Activated CD4-positive, alpha-beta T cell treated with anti-CD3 and anti-CD28 coated beads for 24 hours (primary cell): Measurements from ENCODE around the gene ARHGEF28.

Source experiments
- DNase-seq, 2 donors: peaks; one replicate each; pipeline ENCODE4 v3.0.0-alpha.2; 2020; ENCODE audit warnings: low read depth in 2 of 2

The ARHGEF28 gene

GRCh38 chr5:73654171-73654811 is 28.3 kb downstream of the ARHGEF28 start:
- no peak for DNase-seq

- DNase-seq: no peak
These were observed 28.9 kb downstream of the ARHGEF28 start for GRCh38 chr5:73654819-73655318.

GRCh38 chr5:73655521-73656160 is 29.6 kb downstream of the ARHGEF28 start:
- no peak for DNase-seq

- DNase-seq: no peak
These were observed 35.8 kb downstream of the ARHGEF28 start for GRCh38 chr5:73661753-73662152.

DNA sequence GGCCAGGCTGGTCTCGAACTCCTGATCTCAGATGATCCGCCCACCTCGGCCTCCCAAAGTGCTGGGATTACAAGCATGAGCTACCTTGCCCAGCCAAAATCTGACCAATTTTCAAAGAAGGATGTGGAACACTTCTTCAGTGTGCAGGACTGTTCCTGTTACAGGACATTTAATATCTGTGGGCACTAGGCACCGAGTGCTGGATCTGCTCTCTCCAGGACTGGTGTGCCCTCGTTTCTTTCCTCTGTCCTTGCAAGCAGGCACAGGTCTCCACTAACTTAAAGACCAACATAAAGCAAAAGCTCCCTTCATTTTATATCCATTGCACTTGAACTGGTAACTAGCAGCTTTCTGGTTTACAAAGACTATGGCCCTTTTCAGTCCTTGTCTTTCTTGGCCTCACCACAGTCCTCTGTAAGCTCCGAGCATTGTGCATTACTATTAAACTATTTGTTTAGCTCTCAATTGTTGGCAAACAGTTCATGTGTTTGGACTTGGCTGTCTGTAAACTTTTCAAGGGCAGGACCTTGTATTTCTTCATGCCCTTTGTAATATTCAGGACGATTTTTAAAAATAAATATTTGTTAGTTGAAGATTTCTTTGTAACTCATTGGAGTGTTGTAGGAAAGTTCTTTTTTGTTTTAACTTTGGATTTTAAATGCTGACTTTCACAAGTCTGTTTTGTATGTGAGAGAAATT is 37.3 kb downstream of the ARHGEF28 start:
- no peak for DNase-seq

DNA sequence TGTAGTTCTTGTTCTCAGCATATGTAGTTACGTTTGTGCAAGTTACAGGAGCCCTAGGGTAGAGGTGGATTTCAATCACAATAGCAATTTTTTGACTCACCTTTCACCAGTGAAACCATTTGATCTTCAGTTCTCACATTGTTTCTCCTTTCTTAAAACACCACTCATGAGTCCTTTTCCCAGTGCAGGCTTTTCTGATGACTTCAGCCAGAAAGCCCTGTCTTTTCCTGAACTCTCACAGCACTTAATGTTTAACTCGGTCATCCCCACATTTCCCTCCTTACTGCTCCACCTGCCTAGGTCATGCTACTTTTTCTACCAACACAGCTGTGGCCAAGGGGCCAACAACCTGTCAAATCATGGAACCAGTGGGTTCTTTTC is 37.9 kb downstream of the ARHGEF28 start:
- no peak for DNase-seq

- no peak for DNase-seq
These were observed 38.8 kb downstream of the ARHGEF28 start for GRCh38 chr5:73664796-73665195.

DNA sequence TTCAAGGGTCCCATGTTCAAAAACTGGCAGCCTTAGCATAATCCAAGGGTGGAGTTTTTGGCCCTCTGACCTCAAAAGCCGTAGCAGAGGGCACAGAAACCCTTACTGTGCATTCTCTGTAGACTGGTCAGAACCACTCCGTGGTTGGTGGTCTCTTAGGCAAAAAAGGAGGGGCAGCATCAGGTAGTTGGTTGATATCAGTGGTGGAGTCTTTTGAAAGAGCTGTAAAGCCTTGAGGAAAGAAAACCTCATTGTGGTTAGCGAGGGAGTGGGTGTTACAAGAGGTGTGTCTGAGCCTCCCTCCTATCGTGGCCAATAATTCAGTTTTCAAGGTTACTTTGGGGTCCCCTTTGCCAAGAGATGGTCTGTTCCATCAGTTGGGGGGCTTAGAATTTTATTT is 40.9 kb downstream of the ARHGEF28 start:
- DNase-seq: no peak

- no peak for DNase-seq
These were observed 42.0 kb downstream of the ARHGEF28 start for GRCh38 chr5:73668017-73668416.

DNA sequence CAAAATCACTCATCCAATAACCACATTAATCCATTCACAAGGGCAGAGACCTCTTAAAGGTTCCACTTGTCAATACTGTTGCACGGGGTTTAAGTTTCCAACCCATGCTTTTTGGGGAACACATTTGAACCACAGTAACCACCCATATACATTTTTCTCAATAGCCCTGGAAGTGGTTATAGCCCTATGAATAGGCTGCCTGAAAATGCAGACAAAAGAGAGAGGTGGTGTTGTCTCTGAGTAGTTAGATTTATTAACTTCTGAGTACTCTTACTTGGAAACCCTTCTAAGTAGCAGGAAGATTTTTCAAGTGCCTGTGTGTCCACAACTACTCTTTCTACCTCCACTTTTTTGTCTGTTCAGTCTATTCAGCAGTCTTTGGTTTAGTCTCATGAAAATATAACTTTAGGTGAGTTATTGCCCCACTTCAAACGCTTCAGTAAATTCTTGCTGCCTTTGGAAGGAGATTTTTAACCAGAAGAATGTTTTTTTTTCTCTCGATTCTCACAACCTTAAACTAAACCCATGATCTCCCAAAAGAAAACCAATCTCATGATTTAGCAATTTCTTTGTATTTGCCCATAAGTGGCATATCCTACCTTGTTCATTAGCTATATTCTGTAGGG is 42.6 kb downstream of the ARHGEF28 start:
- no peak for DNase-seq

DNA sequence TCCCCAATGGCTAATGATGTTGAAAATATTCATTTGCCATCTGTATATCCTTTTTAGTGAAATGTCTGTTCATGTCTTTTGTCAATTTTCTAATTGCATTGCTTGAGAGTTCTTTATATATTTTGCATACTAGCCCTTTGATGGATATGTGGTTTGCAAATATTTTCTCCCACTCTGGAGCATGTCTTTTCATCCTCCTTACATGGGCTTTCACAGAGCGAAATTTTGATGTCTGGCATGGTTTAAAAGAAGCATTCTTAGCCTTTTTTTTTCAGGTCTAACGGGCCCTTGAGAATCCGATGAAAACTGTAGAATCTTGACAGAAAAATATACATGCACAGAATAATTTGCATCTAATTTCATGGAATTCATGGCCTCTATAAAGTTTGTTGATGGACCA is 44.7 kb downstream of the ARHGEF28 start:
- DNase-seq: no peak

GRCh38 chr5:73672132-73672531 is 46.1 kb downstream of the ARHGEF28 start:
- DNase-seq: no peak

DNA sequence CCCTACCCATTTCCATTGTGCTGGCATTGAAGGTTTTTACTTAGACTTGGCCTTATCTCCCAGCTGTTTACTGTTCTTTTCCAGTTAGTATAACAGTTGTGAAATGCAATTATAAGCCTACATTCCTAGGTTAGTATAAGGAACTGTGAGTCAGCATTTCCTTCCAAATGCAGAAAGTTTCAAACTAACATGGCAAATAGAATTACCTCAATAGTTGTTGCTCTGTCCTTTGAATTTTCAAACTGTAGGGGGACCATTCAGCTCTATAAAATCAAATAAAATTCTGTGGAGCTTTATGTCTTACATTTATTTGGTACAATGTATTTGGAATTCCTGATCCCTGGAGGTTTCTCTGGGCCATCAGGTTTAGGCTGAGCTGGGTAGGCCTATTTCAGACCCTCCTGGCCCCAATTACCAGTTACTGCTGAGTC is 47.2 kb downstream of the ARHGEF28 start:
- DNase-seq: no peak

GRCh38 chr5:73674669-73675004 is 48.6 kb downstream of the ARHGEF28 start:
- DNase-seq: no peak

DNA sequence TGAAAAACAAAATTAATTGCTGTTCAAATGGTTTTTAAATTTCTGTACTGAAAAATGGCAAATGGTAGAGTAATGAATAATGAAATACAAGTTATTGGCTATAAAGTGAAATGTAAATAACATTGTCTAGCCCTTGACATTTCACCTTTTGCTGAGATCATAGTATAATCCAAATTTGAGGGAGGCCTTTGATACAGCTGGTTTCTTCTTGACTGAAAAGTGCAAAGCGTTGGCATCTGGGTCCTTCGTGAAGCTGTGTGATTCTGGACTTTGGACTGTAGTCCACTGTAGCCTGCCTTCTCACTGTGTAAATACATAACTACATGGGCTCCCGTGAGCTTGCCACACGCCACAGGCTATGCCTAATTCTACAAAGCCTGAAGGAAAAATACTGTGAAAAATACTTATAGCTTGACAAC is 52.3 kb downstream of the ARHGEF28 start:
- no peak for DNase-seq

GRCh38 chr5:73678807-73679206 is 52.8 kb downstream of the ARHGEF28 start:
- DNase-seq: no peak

DNA sequence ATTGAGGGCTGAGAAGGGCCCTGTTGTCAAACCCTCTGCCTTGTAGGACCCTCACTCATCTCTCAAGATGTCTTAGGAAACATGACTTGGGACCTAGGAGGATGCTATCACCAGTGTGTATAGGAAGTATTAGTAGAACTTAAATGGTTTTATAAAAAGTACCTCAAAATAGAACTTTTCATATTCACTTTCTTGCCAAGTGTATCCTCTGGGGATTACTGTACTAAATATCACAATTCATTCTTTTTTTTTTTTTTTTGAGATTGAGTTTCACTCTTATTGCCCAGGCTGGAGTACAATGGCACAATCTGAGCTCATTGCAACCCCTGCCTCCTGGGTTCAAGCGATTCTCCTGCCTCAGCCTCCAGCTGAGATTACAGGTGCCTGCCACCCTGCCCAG is 56.2 kb downstream of the ARHGEF28 start:
- DNase-seq: no peak

DNA sequence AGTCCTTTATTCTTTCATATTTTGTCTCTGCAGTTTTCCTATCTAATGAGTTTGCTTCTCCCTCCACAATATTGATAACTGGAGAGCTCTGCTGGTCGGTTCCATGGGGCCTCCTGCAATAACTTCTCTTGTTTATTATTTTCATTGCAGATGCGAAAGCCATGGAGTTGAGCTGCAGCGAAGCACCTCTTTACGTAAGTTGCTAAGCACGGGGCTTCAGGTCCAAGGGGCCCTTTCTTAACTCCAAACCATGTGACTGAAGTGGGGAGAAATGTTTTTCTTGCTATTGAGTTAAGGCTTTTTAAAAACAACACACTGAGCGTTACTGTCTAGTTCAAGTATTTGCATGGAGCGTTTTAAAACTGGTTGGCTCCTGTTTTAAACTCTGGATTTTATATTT is 58.7 kb downstream of the ARHGEF28 start:
- no peak for DNase-seq

DNA sequence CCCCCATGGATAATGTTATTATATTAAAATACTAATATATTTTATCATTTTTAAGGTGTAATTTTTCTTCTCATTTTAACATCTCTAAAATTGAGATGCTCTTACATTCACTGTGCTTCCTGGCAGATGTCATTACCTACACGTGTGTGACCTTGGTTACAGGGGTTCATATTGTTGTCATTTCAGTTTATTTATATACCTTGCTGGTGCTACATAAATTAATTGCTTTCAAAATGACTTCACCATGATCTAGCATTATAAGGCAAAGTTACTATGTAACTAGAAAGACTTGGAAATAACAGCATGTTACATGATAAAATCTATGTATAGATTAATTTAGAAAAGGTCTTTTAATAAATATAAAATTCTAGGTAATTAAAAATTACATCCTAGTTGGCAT is 60.9 kb downstream of the ARHGEF28 start:
- no peak for DNase-seq

DNA sequence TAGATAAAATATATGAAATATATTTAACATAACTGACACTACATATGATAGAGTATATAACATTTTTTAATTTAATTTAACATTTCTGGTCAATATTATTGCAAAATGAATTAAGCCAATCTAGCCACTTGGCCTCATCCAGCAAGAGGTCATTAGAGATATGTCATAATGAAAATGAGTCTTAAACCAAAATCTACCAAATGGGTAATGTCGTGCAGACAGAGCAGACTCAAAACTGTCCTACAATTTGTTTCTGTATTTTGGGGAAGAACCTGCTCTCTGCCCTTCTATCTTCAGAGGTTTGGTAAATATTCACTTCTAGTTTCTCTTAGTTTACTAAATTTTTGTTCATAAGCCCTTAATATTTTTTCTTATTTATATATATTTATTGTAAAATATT is 61.4 kb downstream of the ARHGEF28 start:
- no peak for DNase-seq

DNA sequence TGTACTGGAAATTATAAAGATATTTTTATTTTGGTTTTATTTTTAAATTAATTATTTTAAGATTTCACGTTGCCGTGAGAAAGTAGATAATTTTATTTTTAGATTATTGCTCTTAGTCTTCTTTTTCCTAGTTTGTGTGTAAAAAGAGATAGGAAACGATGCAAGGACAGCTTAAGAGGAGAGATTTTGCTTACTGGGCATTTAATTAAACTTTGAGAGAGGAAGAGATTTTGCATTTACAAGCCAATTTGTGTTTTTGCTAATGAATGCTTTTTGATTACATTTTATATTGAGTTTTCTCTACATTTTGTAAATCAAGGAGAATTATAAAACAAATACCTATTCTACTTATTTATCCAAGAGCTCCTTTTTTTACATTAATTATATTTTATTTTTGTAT is 64.0 kb downstream of the ARHGEF28 start:
- no peak for DNase-seq

- DNase-seq: no peak
These were observed 65.5 kb downstream of the ARHGEF28 start for GRCh38 chr5:73691302-73692080.
